Erythroblast (primary cell): ENCODE measurements around the gene UPK3BL2.
"Not testable (repeated sequence)": the region's sequence is repeated elsewhere in the genome, so short reads cannot be mapped to it uniquely, and the experiment has no call there.

ENCODE experiments used
- DNase-seq, 2 experiments: peaks; one replicate each; lab custom pipeline; 2025; lab: John Stamatoyannopoulos, UW
- POLR2A ChIP-seq: IDR thresholded peaks from 2 replicates; pipeline ENCODE4 v1.6.1; 2011; ENCODE audit warnings: mild to moderate bottlenecking, low read length

Gene UPK3BL2, protein sequence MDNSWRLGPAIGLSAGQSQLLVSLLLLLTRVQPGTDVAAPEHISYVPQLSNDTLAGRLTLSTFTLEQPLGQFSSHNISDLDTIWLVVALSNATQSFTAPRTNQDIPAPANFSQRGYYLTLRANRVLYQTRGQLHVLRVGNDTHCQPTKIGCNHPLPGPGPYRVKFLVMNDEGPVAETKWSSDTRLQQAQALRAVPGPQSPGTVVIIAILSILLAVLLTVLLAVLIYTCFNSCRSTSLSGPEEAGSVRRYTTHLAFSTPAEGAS

DNA sequence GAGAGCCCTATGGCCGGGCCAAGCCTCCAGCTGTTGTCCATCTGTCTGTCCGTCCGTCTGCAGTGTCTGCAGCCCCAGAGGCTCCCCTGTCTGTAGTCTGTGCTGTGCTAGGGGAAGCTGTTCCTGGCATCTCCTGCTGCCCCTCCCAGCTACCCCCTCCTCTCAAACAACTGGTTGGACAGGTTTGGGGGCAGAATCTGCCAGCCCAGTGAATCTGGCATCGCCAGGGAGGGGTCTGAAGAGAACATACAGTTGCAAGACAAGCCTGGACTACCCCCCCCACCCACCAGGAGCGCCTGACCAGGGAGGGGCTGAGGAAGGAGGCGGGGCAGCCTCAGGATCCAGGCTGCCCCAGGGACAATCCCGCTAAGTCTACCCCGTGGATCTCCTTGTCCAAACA is at the start of gene UPK3BL2:
Gene UPK3BL2 (minus strand): TSS at position 101 of the 400 bp plus-strand sequence. CDS start 60 bp downstream, at position 41.
- DNase-seq: not testable (repeated sequence)

DNA sequence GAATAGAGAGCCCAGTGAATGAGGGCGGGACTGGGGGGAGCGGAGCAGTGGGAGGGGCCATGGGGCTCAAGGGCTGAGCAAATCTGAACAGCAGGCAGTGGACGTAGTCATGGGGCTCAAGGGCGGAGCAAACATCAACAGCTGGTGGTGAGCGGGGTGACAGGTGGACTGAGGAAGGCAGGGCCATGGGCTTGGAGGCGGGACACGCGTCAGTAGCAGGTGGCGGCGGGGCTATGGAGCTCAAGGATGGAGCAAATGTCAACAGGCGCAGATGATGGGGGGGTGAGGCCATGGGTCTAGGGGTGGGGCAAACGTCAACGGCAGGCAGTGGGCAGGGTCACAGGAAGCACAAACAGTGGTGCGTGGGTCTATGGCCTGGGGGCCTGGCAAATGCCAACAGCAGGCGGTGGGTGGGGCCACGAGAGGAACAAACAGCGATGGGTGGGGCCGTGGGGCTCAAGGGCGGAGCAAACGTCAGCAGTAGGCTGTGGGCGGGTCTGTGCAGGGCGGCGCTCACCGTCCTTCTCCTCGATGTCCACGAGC is 49.1 kb upstream of the UPK3BL2 start:
- DNase-seq: not testable (repeated sequence)

DNA sequence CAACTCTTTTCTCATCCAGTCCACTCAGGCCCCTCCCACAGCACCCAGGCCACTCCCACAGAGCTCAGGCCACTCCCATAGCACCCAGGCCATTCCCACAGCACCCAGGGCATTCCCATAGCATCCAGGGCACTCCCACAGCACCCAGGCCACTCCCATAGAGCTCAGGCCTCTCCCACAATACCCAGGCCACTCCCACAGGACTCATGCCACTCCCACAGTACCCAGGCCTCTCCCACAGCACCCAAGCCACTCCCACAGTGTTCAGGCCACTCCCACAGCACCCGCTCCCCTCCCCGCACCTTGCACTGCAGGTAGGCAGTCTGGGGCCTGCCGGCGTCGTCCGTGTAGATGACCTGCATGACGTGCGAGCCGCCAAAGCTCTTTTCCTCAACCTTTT is 46.4 kb upstream of the UPK3BL2 start:
- not testable (repeated sequence) for DNase-seq

DNA sequence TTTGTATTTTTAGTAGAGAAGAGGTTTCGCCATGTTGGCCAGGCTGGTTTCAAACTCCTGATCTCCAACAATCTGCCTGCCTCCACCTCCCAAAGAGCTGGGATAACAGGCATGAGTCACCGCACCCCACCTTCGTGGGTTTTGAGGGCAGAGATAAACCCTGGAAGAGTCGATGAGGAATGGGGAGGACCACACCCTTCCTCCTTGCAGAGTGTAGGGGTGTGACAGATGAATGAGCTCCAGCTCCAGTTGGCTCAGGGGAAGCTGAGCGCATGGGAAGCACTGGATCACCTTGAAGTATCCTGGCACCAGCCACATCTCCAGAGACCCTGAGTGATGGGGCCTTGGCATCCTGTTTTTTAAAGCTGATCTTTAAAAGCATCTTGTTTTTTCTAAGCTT is 40.0 kb upstream of the UPK3BL2 start:
- not testable (repeated sequence) for DNase-seq

DNA sequence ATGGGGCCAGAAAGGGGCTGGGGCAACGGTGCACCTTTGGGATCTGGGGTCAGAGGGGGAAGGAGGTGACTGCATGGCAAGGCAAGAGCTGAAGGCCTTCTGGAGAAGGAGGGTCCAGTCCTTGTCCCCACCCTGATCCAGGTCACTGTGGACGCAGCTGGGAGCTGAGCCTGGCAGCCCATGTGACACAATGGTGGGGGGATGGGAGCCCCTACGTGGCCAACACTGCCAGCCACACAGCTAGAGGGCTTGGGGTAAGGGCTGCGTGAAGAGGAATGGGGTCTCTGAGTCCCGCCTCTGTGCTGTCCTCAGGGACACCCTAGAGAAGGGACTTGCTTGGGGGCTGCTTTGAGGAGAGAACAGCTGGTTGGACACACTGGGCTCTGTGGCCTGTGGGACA is 38.2 kb upstream of the UPK3BL2 start:
- DNase-seq: not testable (repeated sequence)

DNA sequence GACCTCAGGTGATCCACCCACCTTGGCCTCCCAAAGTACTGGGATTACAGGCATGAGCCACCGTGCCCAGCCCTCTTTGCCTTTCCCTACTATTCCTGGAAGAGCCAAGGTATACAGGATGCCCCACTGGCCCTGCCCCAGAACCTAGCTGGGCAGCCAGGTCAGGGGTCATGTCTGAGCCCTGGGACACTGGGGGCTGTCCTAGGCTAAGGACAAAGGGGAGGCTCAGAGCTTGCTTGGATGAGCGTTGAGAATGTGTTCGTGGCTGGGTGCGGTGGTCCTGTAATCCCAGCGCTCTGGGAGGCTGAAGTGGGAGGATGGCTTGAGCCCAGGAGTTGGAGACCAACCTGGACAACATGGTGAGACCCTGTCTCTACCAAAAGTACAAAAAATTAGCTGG is 35.0 kb upstream of the UPK3BL2 start:
- DNase-seq: not testable (repeated sequence)

DNA sequence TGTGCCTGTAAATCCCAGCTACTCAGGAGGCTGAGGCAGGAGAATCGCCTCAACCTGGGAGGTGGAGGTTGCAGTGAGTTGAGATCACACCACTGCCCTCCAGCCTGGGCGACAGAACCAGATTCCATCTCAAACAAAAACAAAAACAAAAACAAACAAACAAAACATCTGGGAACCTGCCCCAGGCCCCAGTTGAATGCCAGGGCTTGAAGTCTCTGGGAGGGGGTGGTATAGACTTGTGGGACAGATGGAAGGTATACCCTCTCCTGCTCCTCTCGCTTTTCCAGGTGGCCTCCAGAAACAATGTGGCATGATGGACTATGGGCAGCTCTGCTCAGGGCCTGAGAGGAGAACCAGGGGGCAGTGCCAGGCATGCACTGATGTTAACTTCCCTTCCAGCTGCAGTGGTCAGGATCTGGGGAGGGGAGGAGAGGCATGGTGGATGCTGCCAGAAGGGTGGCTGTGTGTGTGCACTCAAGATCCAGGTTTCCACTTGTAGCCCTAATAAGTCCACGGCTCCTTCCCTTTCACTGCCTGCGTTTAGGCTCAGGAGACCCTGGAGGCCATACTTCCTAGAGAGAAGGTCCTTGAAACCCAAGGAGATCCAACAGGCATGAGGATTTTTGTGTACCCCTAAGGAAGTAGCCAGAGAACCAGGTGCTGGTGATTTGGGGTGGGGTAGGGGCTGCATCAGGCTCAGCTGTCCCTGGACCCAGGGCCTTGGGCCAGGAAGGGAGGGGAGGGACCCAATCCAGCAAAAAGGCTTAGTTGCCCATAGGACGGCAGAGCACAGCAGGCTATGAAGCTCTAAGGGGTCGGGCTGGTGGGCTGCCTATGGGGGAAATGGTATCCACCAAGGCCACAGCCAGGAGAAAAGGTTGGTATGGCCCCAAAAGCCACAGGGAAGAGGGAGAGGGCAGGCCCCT is 34.1 kb upstream of the UPK3BL2 start:
- not testable (repeated sequence) for DNase-seq

DNA sequence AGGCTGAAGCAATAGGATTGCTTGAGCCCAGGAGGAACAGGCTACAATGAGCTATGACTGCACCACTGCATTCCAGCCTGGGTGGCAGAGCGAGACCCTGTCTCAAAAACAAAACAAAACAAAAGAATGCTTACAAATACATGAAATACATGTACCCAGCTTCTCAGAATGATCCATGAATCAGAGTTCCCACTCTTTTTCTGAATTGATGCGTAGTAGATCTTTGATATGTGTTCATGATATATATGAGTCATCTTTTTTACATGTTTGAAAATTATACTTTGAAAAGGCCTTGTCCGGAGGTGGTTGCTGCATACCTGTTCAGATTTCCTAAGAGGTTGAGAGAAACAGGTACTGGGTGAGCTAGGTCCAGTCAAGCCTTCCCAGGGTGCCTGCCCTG is 32.9 kb upstream of the UPK3BL2 start:
- not testable (repeated sequence) for DNase-seq

DNA sequence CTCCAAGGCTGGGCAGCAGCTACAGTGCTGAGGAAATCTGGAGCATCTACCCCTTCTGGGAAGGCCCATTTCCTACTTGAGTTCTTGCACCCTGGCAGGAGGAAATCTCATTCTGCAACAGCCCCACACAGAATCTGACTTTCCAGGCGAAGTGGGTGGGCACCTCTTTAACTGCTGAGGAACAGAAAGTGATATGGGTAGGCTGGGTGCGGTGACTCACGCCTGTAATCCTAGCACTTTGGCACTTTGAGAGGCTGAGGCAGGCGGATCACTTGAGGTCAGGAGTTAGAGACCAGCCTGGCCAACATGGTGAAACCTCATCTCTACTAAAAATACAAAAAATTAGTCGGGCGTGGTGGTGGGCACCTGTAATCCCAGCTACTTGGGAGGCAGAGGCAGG is 31.1 kb upstream of the UPK3BL2 start:
- DNase-seq: not testable (repeated sequence)

DNA sequence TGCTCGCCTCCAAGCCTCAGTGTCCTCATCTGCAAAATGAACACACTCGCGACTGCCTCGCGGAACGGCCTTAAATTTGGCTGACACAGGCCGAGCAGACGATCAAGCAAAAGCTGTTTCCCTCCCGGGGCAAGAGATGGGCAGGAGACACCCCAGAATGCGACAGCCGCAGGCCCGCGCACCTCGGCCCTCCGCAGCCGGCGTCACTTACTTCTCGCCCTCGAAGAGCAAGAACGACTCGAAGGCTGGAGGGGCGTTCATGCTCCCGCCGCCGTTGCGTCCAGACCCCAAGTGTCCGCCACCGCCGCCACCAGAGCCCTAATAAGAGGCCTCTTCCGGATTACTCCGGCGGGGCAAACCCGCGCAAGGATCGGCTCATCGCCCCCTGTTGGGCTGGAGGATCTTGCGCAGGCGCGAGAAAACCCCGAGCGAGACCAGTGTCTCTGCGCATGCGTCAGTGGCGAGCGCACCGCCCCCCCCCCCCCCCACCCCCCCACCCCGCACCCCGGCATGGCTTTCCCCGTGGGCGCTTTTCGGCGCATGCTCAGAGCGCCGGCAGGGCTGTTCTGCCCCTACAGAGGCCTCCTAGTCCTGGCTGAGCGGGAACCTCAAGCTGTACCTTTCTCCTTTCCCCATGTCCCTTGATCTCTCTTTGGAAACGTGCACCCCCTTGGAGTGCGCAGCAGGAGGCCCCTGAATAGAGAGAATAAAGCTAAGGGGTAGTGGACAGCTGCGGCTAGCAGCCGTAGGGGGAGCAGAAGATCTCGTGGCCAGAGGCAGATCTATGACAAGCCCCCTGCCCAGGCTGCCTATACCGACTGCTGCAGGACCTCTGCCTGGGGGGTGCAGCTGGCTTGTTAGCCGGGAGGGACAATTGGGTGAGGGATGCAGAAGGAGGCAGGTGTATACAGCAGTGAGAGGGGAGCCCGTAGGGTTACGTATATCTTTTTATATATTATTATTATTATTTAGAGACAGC is 29.1 kb upstream of the UPK3BL2 start, which contains the start of gene POLR2J3:
Gene POLR2J3 (minus strand): TSS at position 323 of the 979 bp plus-strand sequence. CDS start 62 bp downstream, at position 261.
- DNase-seq: not testable (repeated sequence)
- TF ChIP-seq POLR2A: peak; percentile 61

DNA sequence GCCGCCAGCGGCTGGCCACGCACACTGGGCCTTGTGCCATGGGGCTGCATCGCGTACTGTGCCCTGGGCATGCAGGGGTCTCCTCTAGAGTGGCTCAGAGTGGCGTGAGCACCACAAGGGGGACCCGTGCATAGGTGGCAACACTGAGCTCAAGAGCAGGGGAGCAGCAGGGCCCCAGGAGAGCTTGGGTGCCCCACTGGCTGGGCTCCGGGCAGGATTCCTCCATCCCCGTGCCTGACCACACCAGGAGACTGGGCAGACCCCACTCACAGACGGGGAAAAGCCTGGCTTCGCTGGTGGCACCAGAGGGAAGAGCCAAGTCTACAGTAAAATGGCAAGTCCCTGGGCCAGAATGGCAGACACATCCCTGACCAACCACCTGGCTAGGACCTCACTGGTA is 25.1 kb upstream of the UPK3BL2 start:
- DNase-seq: not testable (repeated sequence)

DNA sequence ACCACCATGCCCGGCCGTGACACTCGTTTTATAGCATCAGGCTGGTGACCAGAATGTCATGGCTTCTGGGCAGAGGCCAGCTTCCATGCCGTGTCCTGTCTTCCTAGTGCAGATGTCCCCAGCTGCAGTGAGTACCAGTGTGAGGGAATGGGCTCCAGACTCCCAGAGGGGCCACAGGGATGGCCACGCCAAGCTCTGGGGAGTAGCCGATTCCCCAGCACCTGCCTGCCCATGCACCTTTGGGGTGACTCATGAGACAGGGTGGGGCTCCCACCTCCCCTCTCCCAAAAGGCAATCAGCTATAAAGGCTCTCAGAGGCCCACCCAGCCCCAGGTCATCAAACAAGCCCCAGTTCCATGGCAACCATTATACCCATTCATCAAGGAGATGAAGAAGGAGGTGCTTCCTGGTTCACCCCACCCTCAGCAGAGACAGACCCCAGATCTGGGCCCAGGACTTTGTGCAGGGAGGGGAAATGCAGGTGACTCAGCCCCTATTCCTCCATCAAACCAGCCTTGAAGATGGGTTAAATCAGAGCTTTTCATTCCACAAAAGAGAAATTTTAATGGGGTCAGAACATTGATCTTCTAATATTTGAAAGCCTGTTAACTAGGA is 7.4 kb upstream of the UPK3BL2 start, which contains the start of gene SPDYE2:
Gene SPDYE2 (plus strand): TSS at position 419 of the 615 bp plus-strand sequence. CDS start 2,030 bp downstream, outside the sequence.
- DNase-seq: not testable (repeated sequence)

DNA sequence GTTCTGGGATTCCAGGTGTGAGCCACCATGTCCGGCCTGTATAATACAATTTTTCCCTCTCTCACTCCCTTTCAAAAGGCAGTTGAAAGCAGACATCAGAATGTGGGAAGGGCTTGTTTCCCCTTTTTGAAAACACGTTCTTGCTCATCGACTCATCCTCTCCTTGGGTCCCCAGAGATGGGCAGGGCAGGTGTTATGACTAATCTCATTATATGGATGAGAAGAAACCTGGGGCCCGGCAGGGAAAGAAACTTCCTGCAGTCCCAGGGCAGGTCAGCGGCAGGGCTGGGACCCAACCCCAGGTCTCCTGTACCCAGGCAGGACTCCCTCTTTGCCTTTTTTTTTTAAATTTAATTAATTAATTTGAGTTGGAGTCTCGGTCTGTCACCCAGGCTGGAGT is 2.9 kb upstream of the UPK3BL2 start:
- not testable (repeated sequence) for DNase-seq

DNA sequence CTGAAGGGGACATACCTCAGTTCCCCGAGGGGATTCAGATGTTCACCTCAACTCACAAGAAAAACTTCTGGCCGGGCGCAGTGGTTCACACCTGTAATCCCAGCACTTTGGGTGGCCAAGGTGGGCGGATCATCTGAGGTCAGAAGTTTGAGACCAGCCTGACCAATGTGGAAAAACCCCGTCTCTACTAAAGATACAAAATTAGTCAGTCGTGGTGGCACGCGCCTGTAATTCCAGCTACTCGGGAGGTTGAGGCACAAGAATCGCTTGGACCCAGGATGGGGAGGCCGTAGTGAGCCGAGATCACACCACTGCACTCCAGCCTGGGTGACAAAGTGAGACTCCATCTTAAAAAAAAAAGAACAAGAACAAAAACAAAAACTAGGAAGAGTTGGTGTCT is 1.8 kb upstream of the UPK3BL2 start:
- not testable (repeated sequence) for DNase-seq

DNA sequence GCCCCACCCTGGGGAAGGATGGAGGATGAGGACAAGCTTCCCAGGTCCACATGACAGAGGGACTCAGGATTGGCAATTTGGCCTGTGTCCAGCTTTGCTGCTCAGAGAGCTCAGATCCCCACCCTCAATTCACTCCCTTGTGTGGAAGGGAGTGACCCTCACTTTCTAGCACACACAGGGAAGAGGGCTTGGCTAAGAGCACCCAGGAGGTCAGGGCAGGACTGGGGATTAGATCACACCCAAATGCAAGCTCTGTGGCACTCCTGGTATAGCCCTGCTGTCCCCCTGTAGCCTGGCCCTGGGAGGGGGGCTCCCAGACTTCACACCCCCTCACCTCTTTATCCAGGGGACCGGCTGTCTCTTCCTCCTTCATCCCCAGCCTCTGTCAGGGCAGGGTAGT is 876 bp upstream of the UPK3BL2 start:
- DNase-seq: not testable (repeated sequence)

DNA sequence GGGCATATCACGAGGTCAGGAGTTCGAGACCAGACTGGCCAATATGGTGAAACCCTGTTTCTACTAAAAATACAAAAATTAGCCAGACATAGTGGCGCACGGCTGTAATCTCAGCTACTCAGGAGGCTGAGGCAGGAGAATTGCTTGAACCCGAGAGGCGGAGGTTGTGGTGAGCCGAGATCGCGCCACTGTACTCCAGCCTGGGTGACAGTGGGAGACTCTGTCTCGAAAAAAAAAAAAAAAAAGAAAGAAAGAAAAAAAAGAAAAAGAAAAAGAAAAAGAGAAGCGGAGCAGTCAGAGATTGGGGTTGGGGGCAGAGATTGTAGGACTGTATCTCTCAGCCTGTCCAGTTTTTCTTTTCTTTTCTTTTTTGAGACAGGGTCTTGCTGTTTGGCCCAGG is 725 bp downstream of the UPK3BL2 start:
- not testable (repeated sequence) for DNase-seq

DNA sequence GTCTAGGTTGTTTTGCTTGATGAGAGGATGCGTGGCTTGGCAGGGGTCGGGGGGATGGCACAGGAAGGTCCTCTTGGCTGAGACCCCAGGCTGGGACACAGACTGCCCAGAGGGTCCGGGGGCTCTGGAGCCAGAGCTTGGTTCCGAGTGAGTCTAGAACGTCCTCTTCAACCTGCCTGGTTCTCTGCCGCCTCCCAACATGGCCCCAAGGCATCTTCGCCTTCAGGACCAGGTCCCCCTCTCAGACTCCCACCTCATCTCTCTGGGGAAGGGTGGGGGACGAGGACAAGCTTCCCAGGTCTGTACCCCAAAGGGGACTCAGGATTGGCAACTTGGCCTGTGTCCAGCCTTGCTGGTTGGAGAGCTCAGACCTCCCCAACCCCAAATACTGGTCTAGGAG is 1.4 kb downstream of the UPK3BL2 start:
- not testable (repeated sequence) for DNase-seq

DNA sequence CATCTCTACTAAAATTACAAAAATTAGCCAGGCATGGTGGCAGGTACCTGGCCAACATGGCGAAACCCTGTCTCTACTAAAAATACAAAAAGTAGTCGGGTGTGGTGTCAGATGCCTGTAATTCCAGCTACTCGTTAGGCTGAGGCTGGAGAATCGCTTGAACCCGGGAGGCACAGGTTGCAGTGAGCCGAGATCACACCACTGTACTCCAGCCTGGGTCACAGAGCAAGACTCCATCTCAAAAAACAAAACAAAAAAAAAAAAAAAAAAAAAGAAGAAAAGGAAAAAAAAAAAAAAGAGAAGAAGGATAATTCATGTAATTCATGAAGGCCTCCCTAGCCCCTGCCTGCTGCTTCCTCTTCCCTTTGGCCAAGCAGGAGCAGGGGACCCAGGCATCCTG is 2.9 kb downstream of the UPK3BL2 start:
- not testable (repeated sequence) for DNase-seq

DNA sequence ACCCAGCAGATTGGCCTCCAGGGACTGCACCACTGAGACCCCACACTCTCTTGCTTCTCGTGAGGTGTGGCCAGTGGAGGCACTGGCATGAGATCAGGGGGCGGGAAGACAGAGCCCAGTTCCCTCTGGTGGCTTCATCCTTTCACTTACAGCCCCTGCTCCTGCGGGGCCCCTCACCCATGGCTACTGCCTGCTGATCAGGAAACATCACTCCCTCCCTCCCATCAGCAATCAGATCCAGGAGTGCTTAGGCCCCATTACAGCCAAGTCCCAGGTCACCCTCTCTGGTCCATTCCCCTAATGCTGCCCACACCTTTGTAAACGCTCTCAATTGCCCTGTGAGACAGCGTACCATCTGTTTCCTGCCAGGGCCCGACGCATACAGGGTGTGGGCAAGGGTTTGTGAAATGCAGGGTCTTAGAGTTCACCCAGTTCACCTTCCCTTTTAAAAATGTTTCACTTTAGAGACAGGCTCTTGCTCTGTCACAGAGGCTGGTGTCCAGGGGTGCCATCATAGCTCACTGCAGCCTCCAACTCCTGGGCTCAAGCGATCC is 8.4 kb downstream of the UPK3BL2 start:
- DNase-seq: not testable (repeated sequence)

DNA sequence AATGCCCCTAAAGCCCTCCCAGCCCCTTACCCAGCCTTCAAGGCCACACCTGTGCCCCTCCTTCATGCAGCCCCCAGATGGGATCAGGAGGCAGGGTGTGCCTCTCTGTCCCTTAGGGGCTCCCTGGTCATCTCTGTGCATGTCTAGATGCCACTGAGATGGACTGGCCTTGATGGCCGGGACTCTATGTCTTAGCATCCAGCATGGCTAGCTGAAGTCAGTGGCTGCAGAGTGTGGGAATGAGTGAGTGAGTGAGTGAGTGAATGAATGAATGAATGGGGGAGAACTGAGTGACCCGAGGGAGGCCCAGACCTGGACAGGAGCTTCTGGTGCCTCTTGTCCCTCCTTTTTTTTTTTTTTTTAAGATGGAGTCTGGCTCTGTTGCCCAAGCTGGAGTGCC is 11.4 kb downstream of the UPK3BL2 start:
- not testable (repeated sequence) for DNase-seq
